HG03565 (cell line): ENCODE results near the gene ITSN2.
"Not testable (repeated sequence)": the region's sequence is repeated elsewhere in the genome, so short reads cannot be mapped to it uniquely, and the experiment has no call there.

ENCODE experiments used
- ATAC-seq: cut with Tn5 transposase; IDR thresholded peaks from one replicate; pipeline ENCODE4 v1.9.1; 2021; ENCODE audit warnings: mild to moderate bottlenecking, moderate library complexity; ENCODE audit not compliant: unreplicated experiment

The ITSN2 gene

GRCh38 chr2:24221343-24222050 is 138.8 kb downstream of the ITSN2 start:
- ATAC-seq: no peak

GRCh38 chr2:24220554-24221291 is 139.6 kb downstream of the ITSN2 start:
- ATAC-seq: no peak

- peak; percentile 95 for ATAC-seq
These were observed 145.5 kb downstream of the ITSN2 start for GRCh38 chr2:24214880-24215279.

GRCh38 chr2:24211408-24211807 is 148.9 kb downstream of the ITSN2 start:
- ATAC-seq: no peak

- no peak for ATAC-seq
These were observed 149.6 kb downstream of the ITSN2 start for GRCh38 chr2:24210723-24211122.

DNA sequence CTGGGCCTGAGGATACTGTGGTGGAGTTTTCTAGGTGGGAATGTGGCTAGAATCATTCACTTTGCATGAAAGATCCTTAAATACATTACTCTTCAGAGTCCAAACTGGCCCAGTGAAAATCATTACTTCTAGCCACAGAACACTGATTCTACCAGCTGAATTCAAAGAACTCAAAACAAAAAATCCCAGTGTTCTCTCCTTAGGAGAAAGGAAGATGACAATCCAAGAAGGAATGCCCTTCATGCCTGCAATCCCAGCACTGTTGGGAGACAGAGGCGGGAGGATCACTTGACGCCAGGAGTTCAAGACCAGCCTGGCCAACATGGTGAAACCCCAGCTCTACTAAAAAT is 150.3 kb downstream of the ITSN2 start:
- no peak for ATAC-seq

- no peak for ATAC-seq
These were observed 150.8 kb downstream of the ITSN2 start for GRCh38 chr2:24209389-24210105.

GRCh38 chr2:24208490-24208889 is 151.8 kb downstream of the ITSN2 start:
- ATAC-seq: no peak

GRCh38 chr2:24207359-24207758 is 153.0 kb downstream of the ITSN2 start:
- ATAC-seq: no peak

- ATAC-seq: no peak
These were observed 153.6 kb downstream of the ITSN2 start for GRCh38 chr2:24206714-24207113.

GRCh38 chr2:24206242-24206641 is 154.1 kb downstream of the ITSN2 start:
- no peak for ATAC-seq

DNA sequence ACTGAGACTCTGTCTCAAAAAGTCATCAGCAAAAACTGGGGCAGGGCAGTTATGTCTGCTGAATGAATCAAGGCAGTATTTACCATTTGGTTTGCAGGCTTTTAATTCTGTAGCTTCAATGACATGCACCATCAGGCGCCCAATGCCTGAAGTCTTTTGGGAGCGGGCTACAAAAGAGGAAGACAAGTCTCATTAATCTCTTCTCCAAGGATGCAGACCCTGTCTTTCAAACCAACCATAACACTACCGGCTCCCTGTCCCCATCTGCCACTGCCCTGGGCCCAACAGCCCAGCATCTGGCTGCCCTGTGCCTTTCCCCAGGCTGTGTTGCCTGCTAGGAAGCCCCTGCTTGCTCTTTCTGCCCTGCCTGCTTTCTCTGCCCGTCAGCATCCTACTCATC is 155.2 kb downstream of the ITSN2 start:
- ATAC-seq: no peak

GRCh38 chr2:24204505-24204904 is 155.8 kb downstream of the ITSN2 start:
- no peak for ATAC-seq

DNA sequence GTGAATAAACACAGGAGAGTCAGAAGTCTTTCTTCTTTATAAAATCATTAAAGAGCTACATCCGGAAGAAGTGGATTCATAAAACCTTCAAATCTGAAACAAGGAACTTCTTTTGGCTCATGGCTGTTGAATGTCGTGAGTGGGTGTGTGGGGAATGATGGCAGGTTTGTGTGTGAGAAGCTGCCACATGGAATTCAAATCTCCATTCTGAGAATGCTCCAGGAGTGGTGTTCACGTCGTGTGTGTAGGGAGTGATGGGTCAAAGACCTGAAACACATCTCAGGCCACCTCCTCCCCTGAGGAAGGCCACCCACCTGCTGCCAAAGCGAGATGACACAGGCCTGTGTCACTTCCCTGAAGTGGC is 156.6 kb downstream of the ITSN2 start:
- no peak for ATAC-seq

DNA sequence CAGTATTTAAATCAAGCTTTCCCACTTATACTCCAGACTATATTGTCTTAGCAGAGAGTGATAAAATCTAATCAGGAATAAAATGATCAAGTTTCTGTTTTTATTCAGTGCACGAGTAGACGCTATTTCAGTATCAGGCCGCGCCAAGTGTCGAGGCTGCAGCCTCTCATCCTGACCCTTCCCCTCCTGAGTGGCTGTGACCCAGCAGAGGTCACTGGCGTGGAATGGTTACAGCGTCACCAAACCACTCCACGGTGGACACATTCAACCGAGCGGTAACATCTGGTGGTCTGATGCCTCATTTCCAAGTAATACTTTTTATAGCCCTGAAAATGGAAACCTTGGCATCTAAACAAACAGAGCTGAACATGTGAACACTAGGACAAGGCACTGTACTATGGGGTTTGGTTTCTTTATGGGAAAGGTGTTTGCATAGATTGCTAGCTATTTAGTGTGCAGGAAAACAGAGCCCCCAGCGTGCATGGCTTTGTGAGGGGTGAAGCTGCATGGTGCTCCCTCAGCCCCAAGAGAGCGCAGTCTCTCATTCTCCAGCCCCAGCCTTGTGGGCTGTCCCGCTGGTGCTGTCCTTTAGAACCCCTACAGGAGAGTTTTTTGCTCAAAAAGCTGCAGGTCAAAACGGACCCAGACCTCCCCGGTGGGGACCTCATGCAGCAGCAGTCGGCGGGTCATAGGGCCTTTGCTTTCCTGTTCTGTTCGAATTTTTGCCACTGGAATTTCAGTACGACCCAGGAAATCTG is 157.1 kb downstream of the ITSN2 start:
- ATAC-seq: no peak

DNA sequence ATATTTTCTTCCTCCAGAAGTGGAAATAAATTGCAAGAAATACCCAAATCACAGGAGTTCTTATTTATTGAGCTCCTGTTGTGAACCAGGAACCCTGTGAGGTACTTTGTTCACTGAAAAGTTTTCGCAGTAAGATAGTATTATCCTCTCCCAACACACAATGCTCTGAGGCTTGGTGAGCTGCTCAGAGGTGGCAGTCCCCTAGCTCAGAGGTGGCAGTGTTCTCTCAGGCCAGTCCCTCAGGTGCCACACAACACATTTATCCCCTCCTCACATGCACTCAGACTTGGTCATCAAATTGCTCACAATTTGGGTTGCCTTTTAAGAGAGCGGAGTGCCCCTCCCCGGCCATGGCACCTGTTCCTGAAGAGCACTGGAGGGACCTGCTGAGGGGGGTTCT is 159.5 kb downstream of the ITSN2 start:
- no peak for ATAC-seq

DNA sequence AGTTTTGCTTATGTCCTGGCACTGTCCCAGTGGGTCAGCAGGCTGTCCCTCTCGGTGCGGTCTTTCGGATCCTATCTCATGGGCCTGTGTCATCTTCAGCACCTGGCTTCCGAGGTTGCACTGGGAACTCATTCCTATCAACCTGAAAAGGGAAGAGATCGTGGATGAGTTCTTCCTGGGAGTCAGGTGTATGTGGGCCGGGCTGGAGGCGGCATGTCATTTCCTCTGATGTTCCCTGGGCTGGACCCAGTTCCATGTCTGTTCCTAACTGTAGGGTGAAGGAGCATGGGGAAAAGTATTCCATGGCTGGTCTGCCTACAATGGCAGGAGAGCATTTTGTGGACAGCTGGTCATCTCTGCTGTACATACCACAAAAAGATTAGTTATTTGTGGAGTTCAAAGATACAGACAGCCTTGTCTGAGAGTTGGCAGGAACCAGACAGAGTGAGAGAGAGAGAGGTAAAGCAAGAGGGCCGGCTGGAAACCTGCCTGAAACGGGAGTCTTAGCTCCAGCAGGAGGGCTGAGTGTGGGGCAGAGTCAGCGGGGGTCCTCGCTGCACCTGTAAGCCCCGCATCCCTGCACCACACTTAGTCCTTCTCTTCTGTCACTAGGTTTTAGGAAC is 160.3 kb downstream of the ITSN2 start:
- ATAC-seq: no peak

- ATAC-seq: not testable (repeated sequence)
These were observed 163.1 kb downstream of the ITSN2 start for GRCh38 chr2:24197213-24197612.

DNA sequence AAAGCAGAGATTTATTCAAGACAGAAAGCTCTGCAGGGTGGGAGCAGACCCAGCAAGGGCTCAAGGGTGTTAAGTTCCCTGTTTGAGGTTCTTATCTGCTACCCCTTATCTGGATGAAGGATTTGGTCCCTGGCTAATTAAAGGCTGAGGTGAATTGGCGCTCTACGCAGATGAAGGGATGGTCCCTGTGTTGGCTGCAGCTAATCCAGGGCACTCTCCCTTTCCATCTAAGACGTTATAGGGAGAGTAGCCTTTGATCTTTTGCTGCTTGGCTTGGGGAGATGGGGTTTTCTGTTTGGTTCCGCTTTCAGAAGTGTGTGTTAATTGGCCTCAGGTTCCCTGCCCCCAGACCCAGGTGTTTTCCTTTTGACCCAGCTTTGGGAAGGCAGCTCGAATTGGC is 168.5 kb downstream of the ITSN2 start:
- ATAC-seq: no peak

- ATAC-seq: no peak
These were observed 169.2 kb downstream of the ITSN2 start for GRCh38 chr2:24191156-24191555.

DNA sequence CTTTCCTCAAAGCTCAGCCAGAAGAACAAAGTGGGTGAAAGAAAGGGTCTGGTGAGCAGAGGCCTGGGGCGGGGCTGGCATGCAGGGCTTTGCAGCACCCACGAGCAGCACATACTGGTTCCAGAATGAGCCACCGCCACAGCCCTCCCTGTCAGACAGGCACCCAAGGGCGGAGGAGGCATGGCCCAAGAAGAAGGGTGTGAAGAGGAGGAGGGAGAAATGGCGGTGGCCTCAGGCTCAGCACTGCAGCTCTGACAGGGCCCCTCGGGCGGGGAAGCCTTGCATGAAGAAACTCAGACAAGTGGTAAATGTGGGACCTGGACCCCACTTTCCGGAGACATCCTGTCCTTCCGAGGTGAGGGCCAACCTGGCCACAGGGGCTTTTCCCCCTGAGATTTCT is 169.8 kb downstream of the ITSN2 start:
- no peak for ATAC-seq
